HG03103 (cell line): Measurements from ENCODE around the gene UBAP1.
A peak's percentile ranks its signal among the peaks of the same experiment; 100 is the strongest.
"Not testable (repeated sequence)": the region's sequence is repeated elsewhere in the genome, so short reads cannot be mapped to it uniquely, and the experiment has no call there.

ENCODE experiments used
- ATAC-seq: cut with Tn5 transposase; IDR thresholded peaks from one replicate; pipeline ENCODE4 v1.9.1; 2021; ENCODE audit warnings: low read depth; ENCODE audit not compliant: unreplicated experiment

UBAP1 gene

GRCh38 chr9:34218446-34218845, 39.6 kb downstream of the UBAP1 start:
- ATAC-seq = no peak

- ATAC-seq = no peak
These were observed 40.6 kb downstream of the UBAP1 start for GRCh38 chr9:34219421-34219820.

DNA sequence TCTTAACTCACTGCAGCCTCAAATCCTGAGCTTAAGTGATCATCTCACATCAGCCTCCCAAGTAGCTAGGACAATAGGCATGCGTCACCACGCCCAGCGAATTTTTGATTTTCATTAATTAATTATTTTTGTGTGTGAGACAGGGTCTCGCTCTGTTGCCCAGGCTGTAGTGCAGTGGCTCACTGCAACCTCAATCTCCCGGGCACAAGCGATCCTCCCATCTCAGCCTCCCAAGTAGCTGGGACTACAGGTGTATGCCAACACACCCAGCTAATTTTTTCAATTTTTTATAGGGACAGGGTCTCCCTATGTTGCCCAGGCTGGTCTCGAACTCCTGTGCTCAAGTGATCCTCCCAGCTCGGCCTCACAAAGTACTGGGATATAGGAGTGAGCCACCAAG, 41.4 kb downstream of the UBAP1 start:
- no peak for ATAC-seq

DNA sequence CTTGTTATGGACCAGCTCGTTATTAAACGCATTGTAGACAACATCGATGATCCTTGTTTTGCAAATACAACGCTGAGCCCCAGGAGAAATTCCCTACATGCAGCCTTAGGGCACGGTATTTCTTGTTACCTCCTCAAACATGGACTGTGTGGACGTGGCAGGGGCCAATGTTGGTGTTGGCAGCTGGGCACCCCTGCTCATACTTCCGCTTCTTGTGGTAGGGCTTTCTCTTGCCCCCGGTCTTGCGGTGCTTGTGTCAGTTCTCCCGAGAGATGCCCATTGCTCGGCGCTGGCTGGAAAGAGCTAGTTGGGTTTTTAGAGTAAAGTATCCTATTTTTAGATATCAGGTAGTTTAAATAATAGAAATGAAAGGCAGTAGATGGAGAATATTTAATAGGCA, 45.5 kb downstream of the UBAP1 start:
- no peak for ATAC-seq

DNA sequence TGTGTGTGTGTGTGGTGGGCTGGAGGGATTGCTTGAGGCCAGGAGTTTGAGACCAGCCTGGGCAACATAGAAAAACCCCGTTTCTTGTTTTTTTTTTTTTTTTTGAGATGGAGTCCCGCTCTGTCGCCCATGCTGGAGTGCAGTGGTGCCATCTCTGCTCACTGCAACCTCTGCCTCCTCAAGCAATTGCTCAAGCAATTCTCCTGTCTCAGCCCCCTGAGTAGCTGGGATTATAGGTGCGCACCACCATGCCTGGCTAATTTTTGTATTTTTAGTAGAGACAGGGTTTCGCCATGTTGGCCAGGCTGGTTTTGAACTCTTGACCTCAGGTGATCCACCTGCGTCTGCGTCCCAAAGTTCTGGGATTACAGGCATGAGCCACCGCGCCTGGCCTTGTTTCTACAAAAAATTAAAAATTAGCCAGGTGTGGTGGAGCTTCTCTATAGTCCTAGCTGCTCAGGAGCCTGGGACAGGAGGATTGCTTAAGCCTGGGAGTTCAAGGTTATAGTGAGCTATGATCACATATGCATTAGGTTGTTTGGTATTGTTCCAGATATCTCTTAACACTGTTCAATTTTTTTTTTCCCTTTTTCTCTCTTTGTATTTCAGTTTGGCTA, 47.4 kb downstream of the UBAP1 start:
- not testable (repeated sequence) for ATAC-seq

GRCh38 chr9:34227445-34227844, 48.6 kb downstream of the UBAP1 start:
- no peak for ATAC-seq

- no peak for ATAC-seq
These were observed 51.7 kb downstream of the UBAP1 start for GRCh38 chr9:34230556-34230955.

DNA sequence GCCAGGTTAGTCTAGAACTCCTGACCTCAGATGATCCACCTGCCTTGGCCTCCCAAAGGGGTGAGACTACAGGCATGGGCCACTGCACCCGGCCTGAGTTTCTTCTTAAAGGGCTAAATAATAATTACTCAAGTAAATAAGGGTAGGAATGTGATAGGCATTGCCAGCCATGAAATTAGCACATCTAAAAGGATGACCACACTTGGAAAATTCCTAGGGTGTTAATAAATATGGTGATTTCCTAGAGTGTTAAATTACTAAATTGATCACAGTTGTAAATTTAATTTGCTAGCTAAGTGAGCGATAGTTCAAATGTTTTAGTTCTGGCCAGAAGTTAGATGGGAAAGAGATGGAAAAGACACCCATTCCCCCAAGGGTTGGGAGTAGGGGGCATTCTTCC, 53.4 kb downstream of the UBAP1 start:
- no peak for ATAC-seq

- no peak for ATAC-seq
These were observed 54.8 kb downstream of the UBAP1 start for GRCh38 chr9:34233672-34234071.

DNA sequence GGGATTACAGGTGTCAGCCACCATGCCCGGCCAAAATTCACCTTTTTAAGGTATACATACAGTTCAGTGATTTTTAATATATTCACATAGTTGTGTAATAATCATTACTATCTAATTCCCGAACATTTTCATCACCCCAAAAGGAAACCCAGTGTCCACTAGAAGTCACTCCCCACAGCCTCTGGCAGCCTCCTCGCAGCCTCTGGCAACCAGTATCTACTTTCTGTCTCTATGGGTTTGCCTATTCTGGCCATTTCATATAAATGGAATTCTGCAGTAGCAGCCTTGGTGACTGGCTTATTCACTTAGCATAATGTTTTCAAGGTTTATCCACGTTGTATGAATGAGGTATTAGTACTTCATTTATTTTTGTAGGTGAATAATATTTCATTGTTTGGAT, 59.0 kb downstream of the UBAP1 start:
- no peak for ATAC-seq

DNA sequence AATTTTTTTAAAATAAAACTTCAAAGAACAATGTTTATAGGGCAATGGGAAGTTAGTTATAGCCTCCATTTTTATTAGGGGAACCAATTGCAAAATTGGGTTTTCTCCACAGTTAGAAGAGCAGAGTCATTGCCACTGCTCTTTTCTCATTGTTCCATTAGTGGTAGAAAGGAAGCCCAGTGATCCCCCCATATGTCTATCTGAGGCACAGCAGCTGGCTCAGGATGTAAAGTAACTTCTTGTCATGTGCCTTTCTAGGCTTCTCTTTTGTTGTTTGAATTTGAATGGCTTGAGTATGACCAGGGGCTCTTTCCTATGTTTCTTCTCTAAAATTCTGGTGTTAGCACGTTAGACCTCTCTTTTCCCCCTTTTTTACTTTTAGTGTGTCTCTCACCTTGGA, 61.2 kb downstream of the UBAP1 start:
- no peak for ATAC-seq

GRCh38 chr9:34242830-34243229, 64.0 kb downstream of the UBAP1 start:
- no peak for ATAC-seq

DNA sequence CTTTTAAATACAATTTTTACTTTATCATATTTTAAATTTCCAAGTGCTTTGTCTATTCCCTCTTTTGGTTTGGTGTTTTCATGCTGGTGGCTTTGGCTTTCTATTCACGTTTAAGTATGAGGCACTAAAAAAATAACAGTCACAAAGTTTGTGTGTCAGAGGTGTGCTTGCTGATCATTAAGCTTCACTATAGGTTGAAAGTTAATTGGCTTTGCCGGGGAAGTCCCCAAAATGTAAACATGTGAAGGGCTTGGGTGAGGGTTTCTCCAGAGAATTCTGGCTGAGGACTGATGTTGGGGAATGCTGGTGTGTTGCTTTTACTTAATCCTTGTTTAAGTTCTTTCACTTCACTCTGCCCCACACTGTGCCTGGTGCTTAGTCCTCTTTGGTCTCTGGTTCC, 66.4 kb downstream of the UBAP1 start:
- ATAC-seq = not testable (repeated sequence)

GRCh38 chr9:34246453-34246852, 67.6 kb downstream of the UBAP1 start:
- no peak for ATAC-seq

GRCh38 chr9:34247782-34248181, 68.9 kb downstream of the UBAP1 start:
- not testable (repeated sequence) for ATAC-seq

- ATAC-seq = no peak
These were observed 70.4 kb downstream of the UBAP1 start for GRCh38 chr9:34249274-34249673.

DNA sequence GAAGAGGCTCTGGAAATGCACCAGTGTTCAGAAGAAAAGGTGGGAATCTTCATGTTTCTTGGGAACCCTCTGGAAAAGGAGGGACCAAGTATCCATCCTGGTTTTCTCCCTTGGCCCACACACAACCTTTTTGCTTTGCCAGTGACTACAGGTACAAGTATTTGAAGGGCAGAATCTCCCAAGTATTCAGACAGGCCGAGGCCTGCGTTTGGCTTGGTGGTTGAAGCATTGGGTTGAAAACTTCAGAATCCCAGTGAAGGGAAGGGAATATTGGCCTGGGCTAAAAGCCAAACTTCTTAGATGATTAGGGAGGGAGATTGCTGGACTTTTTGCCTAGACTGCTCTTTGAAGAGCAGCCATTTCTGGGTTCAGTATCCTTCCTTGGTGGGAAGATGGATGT, 71.9 kb downstream of the UBAP1 start:
- ATAC-seq = no peak

- ATAC-seq = no peak
These were observed 73.2 kb downstream of the UBAP1 start for GRCh38 chr9:34252016-34252415.

GRCh38 chr9:34252670-34253459, 74.0 kb downstream of the UBAP1 start:
- peak; percentile 67 for ATAC-seq

DNA sequence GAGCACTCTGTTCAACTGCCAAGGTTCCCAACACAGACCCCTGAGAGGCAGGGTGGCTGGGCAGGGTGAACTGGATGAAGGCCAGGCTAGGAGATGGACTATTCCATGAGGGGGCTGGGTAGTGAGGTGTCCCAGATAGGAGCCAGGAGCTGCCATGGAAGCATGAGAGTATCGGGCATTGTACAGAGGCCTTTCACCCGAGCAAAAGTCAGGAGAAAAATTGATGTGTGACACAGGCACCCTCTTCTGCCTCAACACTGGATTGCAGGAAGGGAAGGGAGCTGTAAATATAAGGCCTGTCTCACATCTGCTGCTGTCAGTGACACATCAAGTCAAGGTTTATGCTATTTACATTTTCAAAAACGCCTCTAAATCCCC, 74.6 kb downstream of the UBAP1 start:
- no peak for ATAC-seq

GRCh38 chr9:34254141-34254913, 75.5 kb downstream of the UBAP1 start:
- ATAC-seq = no peak
